HL-60 (cell line): ENCODE measurements around the gene TRIM44.

Experiments
- GABPA ChIP-seq: IDR thresholded peaks from 2 replicates; pipeline ENCODE4 v1.6.1; 2012; ENCODE audit warnings: low read depth
- POLR2AphosphoS5 ChIP-seq: IDR thresholded peaks from 2 replicates; pipeline ENCODE4 v1.6.1; 2012; ENCODE audit warnings: low read depth
- TF ChIP-seq, protein P1 (sequence below): IDR thresholded peaks from 2 replicates; pipeline ENCODE4 v1.6.1; 2012; ENCODE audit warnings: low read depth; ENCODE audit not compliant: insufficient replicate concordance
- TF ChIP-seq, protein P2 (sequence below): IDR thresholded peaks from one replicate; pipeline ENCODE4 v1.5.1; 2011; ENCODE audit warnings: low read length, control low read depth, inconsistent platforms; ENCODE audit not compliant: insufficient read depth

DNA sequence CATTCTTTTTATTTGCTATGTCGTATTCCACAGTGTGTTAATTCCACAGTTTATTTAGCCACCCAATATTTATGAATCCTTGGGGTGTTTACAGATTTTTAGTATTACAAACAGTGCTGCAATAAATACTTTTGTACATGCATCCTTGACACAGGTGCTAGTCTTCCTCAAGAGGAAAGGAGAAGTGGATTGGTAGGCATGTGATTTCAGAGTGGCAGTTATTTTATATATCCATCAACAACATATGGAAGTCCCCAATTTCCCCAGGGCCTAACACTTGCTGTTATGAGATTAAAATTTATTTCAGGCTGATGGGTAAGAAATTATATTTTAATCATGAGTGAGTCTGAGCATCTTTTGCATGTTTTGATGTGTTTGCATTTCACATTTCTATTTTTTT, 17.9 kb downstream of the TRIM44 start:
- TF ChIP-seq, protein P1, sequence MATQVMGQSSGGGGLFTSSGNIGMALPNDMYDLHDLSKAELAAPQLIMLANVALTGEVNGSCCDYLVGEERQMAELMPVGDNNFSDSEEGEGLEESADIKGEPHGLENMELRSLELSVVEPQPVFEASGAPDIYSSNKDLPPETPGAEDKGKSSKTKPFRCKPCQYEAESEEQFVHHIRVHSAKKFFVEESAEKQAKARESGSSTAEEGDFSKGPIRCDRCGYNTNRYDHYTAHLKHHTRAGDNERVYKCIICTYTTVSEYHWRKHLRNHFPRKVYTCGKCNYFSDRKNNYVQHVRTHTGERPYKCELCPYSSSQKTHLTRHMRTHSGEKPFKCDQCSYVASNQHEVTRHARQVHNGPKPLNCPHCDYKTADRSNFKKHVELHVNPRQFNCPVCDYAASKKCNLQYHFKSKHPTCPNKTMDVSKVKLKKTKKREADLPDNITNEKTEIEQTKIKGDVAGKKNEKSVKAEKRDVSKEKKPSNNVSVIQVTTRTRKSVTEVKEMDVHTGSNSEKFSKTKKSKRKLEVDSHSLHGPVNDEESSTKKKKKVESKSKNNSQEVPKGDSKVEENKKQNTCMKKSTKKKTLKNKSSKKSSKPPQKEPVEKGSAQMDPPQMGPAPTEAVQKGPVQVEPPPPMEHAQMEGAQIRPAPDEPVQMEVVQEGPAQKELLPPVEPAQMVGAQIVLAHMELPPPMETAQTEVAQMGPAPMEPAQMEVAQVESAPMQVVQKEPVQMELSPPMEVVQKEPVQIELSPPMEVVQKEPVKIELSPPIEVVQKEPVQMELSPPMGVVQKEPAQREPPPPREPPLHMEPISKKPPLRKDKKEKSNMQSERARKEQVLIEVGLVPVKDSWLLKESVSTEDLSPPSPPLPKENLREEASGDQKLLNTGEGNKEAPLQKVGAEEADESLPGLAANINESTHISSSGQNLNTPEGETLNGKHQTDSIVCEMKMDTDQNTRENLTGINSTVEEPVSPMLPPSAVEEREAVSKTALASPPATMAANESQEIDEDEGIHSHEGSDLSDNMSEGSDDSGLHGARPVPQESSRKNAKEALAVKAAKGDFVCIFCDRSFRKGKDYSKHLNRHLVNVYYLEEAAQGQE = no peak
- TF ChIP-seq, protein P2, sequence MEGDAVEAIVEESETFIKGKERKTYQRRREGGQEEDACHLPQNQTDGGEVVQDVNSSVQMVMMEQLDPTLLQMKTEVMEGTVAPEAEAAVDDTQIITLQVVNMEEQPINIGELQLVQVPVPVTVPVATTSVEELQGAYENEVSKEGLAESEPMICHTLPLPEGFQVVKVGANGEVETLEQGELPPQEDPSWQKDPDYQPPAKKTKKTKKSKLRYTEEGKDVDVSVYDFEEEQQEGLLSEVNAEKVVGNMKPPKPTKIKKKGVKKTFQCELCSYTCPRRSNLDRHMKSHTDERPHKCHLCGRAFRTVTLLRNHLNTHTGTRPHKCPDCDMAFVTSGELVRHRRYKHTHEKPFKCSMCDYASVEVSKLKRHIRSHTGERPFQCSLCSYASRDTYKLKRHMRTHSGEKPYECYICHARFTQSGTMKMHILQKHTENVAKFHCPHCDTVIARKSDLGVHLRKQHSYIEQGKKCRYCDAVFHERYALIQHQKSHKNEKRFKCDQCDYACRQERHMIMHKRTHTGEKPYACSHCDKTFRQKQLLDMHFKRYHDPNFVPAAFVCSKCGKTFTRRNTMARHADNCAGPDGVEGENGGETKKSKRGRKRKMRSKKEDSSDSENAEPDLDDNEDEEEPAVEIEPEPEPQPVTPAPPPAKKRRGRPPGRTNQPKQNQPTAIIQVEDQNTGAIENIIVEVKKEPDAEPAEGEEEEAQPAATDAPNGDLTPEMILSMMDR = no peak
- no peak for TF ChIP-seq GABPA
- no peak for TF ChIP-seq POLR2AphosphoS5
